ENCODE measurements around the gene GNE.

GRCh38 chr9:36290996-36291395 is 32.7 kb upstream of the GNE start:
- TF ChIP-seq EZH2 (IDR thresholded peaks at IDR 0.05; ENCODE audit: low read length, unreplicated experiment): no peak
- TF ChIP-seq CTCF (conservative IDR thresholded peaks at IDR 0.05; ENCODE audit: low read depth, low read length): no peak
- no peak for TF ChIP-seq EZH2phosphoT487 (IDR thresholded peaks at IDR 0.05; ENCODE audit: borderline replicate concordance, low read length)

All from PC-3 (cell line).